Epidermal melanocyte (primary cell): ENCODE measurements around the gene SLC22A3.
"Not testable (repeated sequence)": the region's sequence is repeated elsewhere in the genome, so short reads cannot be mapped to it uniquely, and the experiment has no call there.

Experiments used
- DNase-seq: peaks from one replicate; pipeline ENCODE4 v3.0.0; 2011; ENCODE audit warnings: low spot score; ENCODE audit not compliant: insufficient read length

The SLC22A3 gene

GRCh38 chr6:160373601-160374000, 25.4 kb downstream of the SLC22A3 start:
- not testable (repeated sequence) for DNase-seq

GRCh38 chr6:160374836-160375560, 26.8 kb downstream of the SLC22A3 start:
- DNase-seq: no peak

- no peak for DNase-seq
These were observed 27.4 kb downstream of the SLC22A3 start for GRCh38 chr6:160375561-160375949.

- DNase-seq: no peak
These were observed 28.3 kb downstream of the SLC22A3 start for GRCh38 chr6:160376445-160376844.

- no peak for DNase-seq
These were observed 30.0 kb downstream of the SLC22A3 start for GRCh38 chr6:160378218-160378617.

GRCh38 chr6:160378882-160379281, 30.7 kb downstream of the SLC22A3 start:
- DNase-seq: no peak

- DNase-seq: no peak
These were observed 31.3 kb downstream of the SLC22A3 start for GRCh38 chr6:160379466-160379865.

- no peak for DNase-seq
These were observed 34.8 kb downstream of the SLC22A3 start for GRCh38 chr6:160382946-160383345.

GRCh38 chr6:160386869-160387530, 38.8 kb downstream of the SLC22A3 start:
- DNase-seq: no peak

GRCh38 chr6:160387916-160388643, 39.9 kb downstream of the SLC22A3 start:
- no peak for DNase-seq

GRCh38 chr6:160388922-160389321, 40.7 kb downstream of the SLC22A3 start:
- no peak for DNase-seq

- no peak for DNase-seq
These were observed 43.4 kb downstream of the SLC22A3 start for GRCh38 chr6:160391419-160392116.

- DNase-seq: not testable (repeated sequence)
These were observed 45.3 kb downstream of the SLC22A3 start for GRCh38 chr6:160393442-160393841.

GRCh38 chr6:160393891-160394653, 45.9 kb downstream of the SLC22A3 start:
- DNase-seq: no peak

- DNase-seq: no peak
These were observed 46.5 kb downstream of the SLC22A3 start for GRCh38 chr6:160394654-160395035.

GRCh38 chr6:160395187-160395586, 47.0 kb downstream of the SLC22A3 start:
- DNase-seq: no peak

GRCh38 chr6:160396292-160396691, 48.1 kb downstream of the SLC22A3 start:
- no peak for DNase-seq

- DNase-seq: no peak
These were observed 50.6 kb downstream of the SLC22A3 start for GRCh38 chr6:160398674-160399271.

GRCh38 chr6:160400446-160400845, 52.3 kb downstream of the SLC22A3 start:
- no peak for DNase-seq

- no peak for DNase-seq
These were observed 60.4 kb downstream of the SLC22A3 start for GRCh38 chr6:160408528-160408927.

- no peak for DNase-seq
These were observed 64.8 kb downstream of the SLC22A3 start for GRCh38 chr6:160412993-160413392.
